K562 (cell line): ENCODE data around the gene MRGPRF. TPM values are rescaled to one million over a fixed set of nuclear protein-coding genes. Genes with fewer than 3 reads are reported as not detected.

Experiments
- POLR3A ChIP-seq: IDR thresholded peaks from 2 replicates; pipeline ENCODE4 v1.6.1; 2011; ENCODE audit warnings: borderline replicate concordance, mild to moderate bottlenecking, moderate library complexity; ENCODE audit not compliant: insufficient read length, insufficient read depth; ENCODE audit errors: extremely low read depth
- SMARCA4 ChIP-seq: fragments of 450-650 bp; IDR thresholded peaks from 2 replicates; pipeline ENCODE4 v1.6.1; 2016
- polyA plus RNA-seq, 8 experiments: library from polyadenylated mRNA; depleted of rRNA in 4 of 8; stranded (reverse) in 5 of 8; unstranded in 3 of 8; fragments of >200 nt; fragmentation: Nextera tagmentation in 2 of 8; fragmentation: Illumina TruSeq in 1 of 8; extraction: Ambion mirVana in 2 of 8; extraction: Trizol in 1 of 8; gene quantifications; 2 replicates each; pipeline versions ENCODE4 v1.2.1 to v1.2.3, GENCODE V29; 2011 to 2014; ENCODE audit warnings: inconsistent platforms in 1 of 8, missing spikeins in 1 of 8
- total RNA-seq, 7 experiments: library from RNA; depleted of rRNA in 6 of 7; stranded (reverse); fragments of >200 nt in 6 of 7; fragmentation: Illumina TruSeq in 2 of 7; extraction: Trizol in 2 of 7; gene quantifications; 2 replicates each; pipeline versions ENCODE4 v1.2.1 to v1.2.3, GENCODE V29; 2011 to 2021; ENCODE audit warnings: low replicate concordance in 1 of 7
- TF ChIP-seq, protein P1 (sequence below): fragments of 450-650 bp; IDR thresholded peaks from 2 replicates; pipeline ENCODE4 v1.6.1; 2016; ENCODE audit warnings: mild to moderate bottlenecking, moderate library complexity
- TF ChIP-seq, protein P2 (sequence below): fragments of 450-650 bp; formaldehyde crosslinking; IDR thresholded peaks from 2 replicates; pipeline ENCODE4 v1.4.0; 2022; ENCODE audit warnings: missing genetic modification characterization

MRGPRF gene
- total and polyA plus RNA-seq, 9 of the 15 experiments (the other 6 are each of a cell fraction or from before 2014, with no cell fraction given) = not detected

GRCh38 chr11:69037544-69037943 is 24.5 kb upstream of the MRGPRF start (continued):
- TF ChIP-seq, protein P1, sequence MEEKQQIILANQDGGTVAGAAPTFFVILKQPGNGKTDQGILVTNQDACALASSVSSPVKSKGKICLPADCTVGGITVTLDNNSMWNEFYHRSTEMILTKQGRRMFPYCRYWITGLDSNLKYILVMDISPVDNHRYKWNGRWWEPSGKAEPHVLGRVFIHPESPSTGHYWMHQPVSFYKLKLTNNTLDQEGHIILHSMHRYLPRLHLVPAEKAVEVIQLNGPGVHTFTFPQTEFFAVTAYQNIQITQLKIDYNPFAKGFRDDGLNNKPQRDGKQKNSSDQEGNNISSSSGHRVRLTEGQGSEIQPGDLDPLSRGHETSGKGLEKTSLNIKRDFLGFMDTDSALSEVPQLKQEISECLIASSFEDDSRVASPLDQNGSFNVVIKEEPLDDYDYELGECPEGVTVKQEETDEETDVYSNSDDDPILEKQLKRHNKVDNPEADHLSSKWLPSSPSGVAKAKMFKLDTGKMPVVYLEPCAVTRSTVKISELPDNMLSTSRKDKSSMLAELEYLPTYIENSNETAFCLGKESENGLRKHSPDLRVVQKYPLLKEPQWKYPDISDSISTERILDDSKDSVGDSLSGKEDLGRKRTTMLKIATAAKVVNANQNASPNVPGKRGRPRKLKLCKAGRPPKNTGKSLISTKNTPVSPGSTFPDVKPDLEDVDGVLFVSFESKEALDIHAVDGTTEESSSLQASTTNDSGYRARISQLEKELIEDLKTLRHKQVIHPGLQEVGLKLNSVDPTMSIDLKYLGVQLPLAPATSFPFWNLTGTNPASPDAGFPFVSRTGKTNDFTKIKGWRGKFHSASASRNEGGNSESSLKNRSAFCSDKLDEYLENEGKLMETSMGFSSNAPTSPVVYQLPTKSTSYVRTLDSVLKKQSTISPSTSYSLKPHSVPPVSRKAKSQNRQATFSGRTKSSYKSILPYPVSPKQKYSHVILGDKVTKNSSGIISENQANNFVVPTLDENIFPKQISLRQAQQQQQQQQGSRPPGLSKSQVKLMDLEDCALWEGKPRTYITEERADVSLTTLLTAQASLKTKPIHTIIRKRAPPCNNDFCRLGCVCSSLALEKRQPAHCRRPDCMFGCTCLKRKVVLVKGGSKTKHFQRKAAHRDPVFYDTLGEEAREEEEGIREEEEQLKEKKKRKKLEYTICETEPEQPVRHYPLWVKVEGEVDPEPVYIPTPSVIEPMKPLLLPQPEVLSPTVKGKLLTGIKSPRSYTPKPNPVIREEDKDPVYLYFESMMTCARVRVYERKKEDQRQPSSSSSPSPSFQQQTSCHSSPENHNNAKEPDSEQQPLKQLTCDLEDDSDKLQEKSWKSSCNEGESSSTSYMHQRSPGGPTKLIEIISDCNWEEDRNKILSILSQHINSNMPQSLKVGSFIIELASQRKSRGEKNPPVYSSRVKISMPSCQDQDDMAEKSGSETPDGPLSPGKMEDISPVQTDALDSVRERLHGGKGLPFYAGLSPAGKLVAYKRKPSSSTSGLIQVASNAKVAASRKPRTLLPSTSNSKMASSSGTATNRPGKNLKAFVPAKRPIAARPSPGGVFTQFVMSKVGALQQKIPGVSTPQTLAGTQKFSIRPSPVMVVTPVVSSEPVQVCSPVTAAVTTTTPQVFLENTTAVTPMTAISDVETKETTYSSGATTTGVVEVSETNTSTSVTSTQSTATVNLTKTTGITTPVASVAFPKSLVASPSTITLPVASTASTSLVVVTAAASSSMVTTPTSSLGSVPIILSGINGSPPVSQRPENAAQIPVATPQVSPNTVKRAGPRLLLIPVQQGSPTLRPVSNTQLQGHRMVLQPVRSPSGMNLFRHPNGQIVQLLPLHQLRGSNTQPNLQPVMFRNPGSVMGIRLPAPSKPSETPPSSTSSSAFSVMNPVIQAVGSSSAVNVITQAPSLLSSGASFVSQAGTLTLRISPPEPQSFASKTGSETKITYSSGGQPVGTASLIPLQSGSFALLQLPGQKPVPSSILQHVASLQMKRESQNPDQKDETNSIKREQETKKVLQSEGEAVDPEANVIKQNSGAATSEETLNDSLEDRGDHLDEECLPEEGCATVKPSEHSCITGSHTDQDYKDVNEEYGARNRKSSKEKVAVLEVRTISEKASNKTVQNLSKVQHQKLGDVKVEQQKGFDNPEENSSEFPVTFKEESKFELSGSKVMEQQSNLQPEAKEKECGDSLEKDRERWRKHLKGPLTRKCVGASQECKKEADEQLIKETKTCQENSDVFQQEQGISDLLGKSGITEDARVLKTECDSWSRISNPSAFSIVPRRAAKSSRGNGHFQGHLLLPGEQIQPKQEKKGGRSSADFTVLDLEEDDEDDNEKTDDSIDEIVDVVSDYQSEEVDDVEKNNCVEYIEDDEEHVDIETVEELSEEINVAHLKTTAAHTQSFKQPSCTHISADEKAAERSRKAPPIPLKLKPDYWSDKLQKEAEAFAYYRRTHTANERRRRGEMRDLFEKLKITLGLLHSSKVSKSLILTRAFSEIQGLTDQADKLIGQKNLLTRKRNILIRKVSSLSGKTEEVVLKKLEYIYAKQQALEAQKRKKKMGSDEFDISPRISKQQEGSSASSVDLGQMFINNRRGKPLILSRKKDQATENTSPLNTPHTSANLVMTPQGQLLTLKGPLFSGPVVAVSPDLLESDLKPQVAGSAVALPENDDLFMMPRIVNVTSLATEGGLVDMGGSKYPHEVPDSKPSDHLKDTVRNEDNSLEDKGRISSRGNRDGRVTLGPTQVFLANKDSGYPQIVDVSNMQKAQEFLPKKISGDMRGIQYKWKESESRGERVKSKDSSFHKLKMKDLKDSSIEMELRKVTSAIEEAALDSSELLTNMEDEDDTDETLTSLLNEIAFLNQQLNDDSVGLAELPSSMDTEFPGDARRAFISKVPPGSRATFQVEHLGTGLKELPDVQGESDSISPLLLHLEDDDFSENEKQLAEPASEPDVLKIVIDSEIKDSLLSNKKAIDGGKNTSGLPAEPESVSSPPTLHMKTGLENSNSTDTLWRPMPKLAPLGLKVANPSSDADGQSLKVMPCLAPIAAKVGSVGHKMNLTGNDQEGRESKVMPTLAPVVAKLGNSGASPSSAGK = no peak
- TF ChIP-seq, protein P2, sequence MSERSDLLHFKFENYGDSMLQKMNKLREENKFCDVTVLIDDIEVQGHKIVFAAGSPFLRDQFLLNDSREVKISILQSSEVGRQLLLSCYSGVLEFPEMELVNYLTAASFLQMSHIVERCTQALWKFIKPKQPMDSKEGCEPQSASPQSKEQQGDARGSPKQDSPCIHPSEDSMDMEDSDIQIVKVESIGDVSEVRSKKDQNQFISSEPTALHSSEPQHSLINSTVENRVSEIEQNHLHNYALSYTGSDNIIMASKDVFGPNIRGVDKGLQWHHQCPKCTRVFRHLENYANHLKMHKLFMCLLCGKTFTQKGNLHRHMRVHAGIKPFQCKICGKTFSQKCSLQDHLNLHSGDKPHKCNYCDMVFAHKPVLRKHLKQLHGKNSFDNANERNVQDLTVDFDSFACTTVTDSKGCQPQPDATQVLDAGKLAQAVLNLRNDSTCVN (CRISPR knock-in tag) = no peak
- no peak for TF ChIP-seq SMARCA4
- no peak for TF ChIP-seq POLR3A
- TF ChIP-seq, all 486 proteins: peak for 0
